Skeletal muscle tissue (tissue), 4 donors: ENCODE measurements around the gene FAM163A. TPM values are rescaled to one million over a fixed set of nuclear protein-coding genes. Genes with fewer than 3 reads are reported as not detected.

Experiments
- H3K27ac ChIP-seq: one replicate; pipeline ENCODE4 v1.7.0; 2013; ENCODE audit warnings: mild to moderate bottlenecking, low read depth, low read length, inconsistent platforms
- H3K27me3 ChIP-seq, 3 donors: one replicate each; pipeline ENCODE4 v1.7.0; 2013; ENCODE audit warnings: low read length in 3 of 3; ENCODE audit not compliant: control insufficient read depth in 3 of 3, insufficient read depth in 3 of 3
- H3K36me3 ChIP-seq, 3 donors: one replicate each; pipeline ENCODE4 v1.7.0; 2013; ENCODE audit warnings: low read length in 3 of 3; ENCODE audit not compliant: control insufficient read depth in 3 of 3, insufficient read depth in 3 of 3
- H3K4me1 ChIP-seq, 3 donors: one replicate each; pipeline ENCODE4 v1.7.0; 2013; ENCODE audit warnings: low read length in 3 of 3, mild to moderate bottlenecking in 3 of 3; ENCODE audit not compliant: control insufficient read depth in 3 of 3, insufficient read depth in 3 of 3
- H3K4me3 ChIP-seq, 3 donors: one replicate each; pipeline ENCODE4 v1.7.0; 2013; ENCODE audit warnings: low read length in 3 of 3
- H3K9ac ChIP-seq, 3 donors: one replicate each; pipeline ENCODE4 v1.7.0; 2013; ENCODE audit warnings: low read length in 3 of 3, mild to moderate bottlenecking in 3 of 3, moderate library complexity in 2 of 3, low read depth in 1 of 3
- H3K9me3 ChIP-seq, 3 donors: one replicate each; pipeline ENCODE4 v1.7.0; 2013; ENCODE audit warnings: low read length in 3 of 3; ENCODE audit not compliant: control insufficient read depth in 3 of 3
- total RNA-seq: library from RNA; depleted of rRNA; stranded (reverse); fragments of >200 nt; gene quantifications from one replicate; pipeline ENCODE4 v1.2.3, GENCODE V29; 2014
- donor health status: Osteomylitis.

Gene FAM163A
- total RNA-seq, 1 donor from 2014 or later: under 0.01 TPM

DNA sequence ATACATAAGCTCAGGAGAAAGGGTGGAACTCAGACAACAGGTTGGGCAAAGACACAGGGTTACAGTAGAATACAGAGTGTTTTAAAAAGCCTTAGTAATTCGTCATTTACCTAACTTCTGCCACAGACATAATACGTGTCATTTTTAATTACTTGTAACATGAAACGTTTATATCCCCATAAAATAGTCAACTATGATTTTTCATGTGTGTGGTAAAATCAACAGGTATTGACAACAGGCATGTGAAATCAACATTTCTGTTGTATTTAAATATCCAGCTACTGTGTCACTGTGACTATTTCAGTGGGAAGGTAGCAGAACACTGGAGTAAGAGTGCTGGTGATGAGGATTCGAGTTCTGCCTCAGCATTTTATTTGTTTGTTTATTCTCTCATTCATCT is 5.7 kb downstream of the FAM163A start:
- H3K9ac ChIP-seq: no peak overlapping the region
- no peak overlapping the region for H3K27ac ChIP-seq
- peaks cover 22 to 30% (median 25%) of the 10 kb centered on the region in 3 donors for H3K27me3 ChIP-seq
- peaks cover 0 to 2% (median 0%) of the 10 kb centered on the region in 3 donors for H3K4me1 ChIP-seq
- no peak overlapping the region for H3K4me3 ChIP-seq
- peaks cover 0 to 4% (median 0%) of the 10 kb centered on the region in 3 donors for H3K9me3 ChIP-seq
- H3K36me3 ChIP-seq: no peaks in the 10 kb centered on the region

DNA sequence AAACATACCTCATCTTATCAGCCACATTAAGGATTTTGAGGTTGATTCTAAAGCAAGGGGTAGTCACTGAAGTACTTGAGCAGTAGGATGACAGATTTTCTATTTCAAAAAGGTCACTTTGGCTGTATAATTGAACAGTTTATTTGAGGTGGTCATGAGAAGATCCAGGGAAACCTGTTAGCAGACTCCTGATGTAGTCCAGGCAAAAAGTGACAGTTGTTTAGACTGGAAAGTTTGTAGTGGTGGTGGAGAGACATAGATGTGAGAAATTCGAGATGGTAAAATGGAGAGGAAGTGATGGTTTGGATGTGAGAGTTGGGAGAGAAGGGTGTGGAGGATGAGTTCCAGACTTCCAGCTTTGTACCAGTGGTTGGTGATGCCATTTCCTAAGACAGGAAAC is 7.5 kb downstream of the FAM163A start:
- Histone ChIP-seq H3K27ac (no peak overlapping the region), H3K36me3 (no peaks in the 10 kb centered on the region), H3K9ac (no peak overlapping the region), H3K9me3 (peaks cover 0 to 4% (median 0%) of the 10 kb centered on the region in 3 donors), H3K4me1 (no peaks in the 10 kb centered on the region), H3K27me3 (peaks cover 4 to 12% (median 7%) of the 10 kb centered on the region in 3 donors), H3K4me3 (no peak overlapping the region)

DNA sequence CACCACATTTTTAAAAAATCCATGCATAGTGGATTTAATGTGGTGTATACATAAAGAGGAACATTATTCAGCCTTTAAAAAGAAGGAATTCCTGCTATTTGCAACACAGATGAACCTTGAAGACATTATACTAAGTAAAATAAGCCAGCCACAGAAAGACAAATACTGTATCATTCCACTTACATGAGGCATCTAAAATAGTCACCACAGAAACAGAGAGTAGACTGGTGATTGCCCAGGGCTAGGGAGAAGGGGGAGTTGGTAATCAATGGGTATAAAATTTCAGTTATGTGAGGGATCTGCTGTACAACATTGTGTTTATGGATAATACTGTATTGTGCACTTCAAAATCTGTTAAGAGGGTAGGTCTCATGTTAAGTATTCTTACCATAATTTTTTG is 10.0 kb downstream of the FAM163A start:
- H3K36me3 ChIP-seq: no peaks in the 10 kb centered on the region
- peaks cover 0 to 5% (median 0%) of the 10 kb centered on the region in 3 donors for H3K27me3 ChIP-seq
- no peak overlapping the region for H3K27ac ChIP-seq
- H3K4me1 ChIP-seq: no peaks in the 10 kb centered on the region
- H3K9ac ChIP-seq: no peak overlapping the region
- peaks cover 0 to 4% (median 2%) of the 10 kb centered on the region in 3 donors for H3K9me3 ChIP-seq
- no peak overlapping the region for H3K4me3 ChIP-seq

DNA sequence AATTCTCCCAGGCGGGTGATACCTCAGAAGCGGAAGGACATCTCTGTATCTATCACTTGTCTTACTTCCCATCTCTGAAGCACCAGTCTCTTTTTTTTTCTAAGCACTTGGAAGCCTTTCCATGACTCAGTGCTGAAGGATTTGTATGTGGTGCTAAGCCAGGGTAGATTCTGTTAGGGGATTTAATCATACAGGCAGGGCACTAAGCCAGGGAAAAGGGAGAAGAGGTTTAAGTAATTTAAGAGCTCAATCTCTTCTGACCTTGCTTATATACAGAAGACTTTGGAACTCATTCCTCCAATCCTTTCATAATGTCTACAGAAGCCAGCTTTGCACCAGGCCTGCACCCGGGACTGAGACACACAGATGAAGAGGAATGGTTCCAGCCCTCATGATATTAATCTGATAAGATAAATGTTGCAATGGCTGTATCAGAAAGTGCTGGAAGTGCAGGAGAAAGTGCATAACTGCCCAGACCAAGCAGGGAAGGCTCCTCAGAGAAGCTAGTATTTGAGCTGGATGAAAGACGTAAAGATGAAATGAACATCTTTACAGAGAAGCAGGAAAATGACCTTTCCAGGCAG is 11.0 kb downstream of the FAM163A start:
- Histone ChIP-seq H3K27me3 (peaks cover 0 to 3% (median 0%) of the 10 kb centered on the region in 3 donors), H3K27ac (no peak overlapping the region), H3K9me3 (peaks cover 0 to 4% (median 2%) of the 10 kb centered on the region in 3 donors), H3K4me3 (no peak overlapping the region), H3K9ac (no peak overlapping the region), H3K4me1 (no peaks in the 10 kb centered on the region), H3K36me3 (no peaks in the 10 kb centered on the region)

DNA sequence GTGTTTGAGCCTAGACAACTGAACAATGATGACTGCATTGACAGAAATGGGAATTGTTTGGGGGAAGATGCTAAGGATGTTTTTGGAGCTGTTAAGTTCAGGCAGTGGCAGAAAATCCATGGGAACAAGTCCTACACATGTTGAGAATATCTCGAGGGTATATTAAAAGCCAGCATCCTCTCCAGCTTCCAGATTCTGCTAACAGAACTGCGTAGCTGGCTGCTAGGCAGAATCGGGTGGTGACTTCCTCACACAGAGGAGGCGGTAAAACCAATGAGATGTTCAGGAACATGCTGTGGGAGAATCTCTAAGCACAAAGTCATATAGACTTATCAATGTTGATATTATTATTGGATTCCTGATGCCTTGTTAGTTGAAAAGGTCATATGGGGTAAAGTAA is 14.8 kb downstream of the FAM163A start:
- Histone ChIP-seq H3K4me1 (no peaks in the 10 kb centered on the region), H3K9ac (no peak overlapping the region), H3K27ac (no peak overlapping the region), H3K27me3 (peaks cover 0 to 3% (median 0%) of the 10 kb centered on the region in 3 donors), H3K36me3 (no peaks in the 10 kb centered on the region), H3K4me3 (no peak overlapping the region), H3K9me3 (peaks cover 0 to 2% (median 0%) of the 10 kb centered on the region in 3 donors)

DNA sequence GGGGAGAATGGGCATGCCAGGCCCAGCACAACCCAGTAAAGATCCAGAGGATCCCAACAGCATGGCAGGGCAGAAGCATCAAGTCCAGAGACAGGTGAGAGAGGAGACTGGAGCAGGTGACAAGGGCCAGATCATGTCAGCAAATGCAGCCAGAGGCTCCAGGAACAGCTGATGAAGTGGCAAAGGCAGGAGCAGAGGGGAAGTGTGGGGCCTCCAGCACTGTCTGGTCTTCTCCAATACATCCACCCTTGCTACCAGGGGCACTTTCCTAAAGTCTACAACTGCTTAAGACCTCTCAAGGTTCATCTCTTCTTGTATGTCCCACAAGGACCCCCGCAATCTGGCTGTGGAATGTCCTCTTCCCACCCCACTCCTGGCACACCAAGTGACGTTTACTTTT is 17.4 kb downstream of the FAM163A start:
- H3K27me3 ChIP-seq: peaks cover 0 to 3% (median 0%) of the 10 kb centered on the region in 3 donors
- H3K4me3 ChIP-seq: no peak overlapping the region
- H3K9me3 ChIP-seq: peaks cover 0 to 2% (median 0%) of the 10 kb centered on the region in 3 donors
- H3K9ac ChIP-seq: no peak overlapping the region
- H3K36me3 ChIP-seq: no peaks in the 10 kb centered on the region
- no peaks in the 10 kb centered on the region for H3K4me1 ChIP-seq
- no peak overlapping the region for H3K27ac ChIP-seq

DNA sequence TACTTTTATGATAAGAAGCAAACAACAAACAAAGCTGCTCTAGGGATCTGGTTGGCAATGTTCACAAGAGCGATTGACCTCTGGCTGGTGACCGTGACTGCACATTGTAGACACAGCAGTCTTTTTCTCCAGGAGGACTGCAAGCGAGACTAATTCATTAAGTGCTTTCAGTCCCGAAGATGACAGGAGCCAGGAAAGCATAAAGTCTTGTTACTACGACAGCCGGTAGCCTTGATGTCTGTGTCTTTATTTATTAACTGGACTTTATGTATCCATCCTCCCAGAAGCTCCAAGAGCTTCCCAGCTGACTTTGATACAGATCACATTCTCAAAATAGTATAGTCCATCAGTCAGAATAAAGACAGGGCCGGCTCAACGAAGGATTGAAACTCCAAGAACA is 18.2 kb downstream of the FAM163A start:
- H3K27me3 ChIP-seq: peaks cover 0 to 3% (median 0%) of the 10 kb centered on the region in 3 donors
- H3K9me3 ChIP-seq: no peaks in the 10 kb centered on the region
- H3K9ac ChIP-seq: no peak overlapping the region
- no peaks in the 10 kb centered on the region for H3K36me3 ChIP-seq
- no peaks in the 10 kb centered on the region for H3K4me1 ChIP-seq
- no peak overlapping the region for H3K27ac ChIP-seq
- no peak overlapping the region for H3K4me3 ChIP-seq

DNA sequence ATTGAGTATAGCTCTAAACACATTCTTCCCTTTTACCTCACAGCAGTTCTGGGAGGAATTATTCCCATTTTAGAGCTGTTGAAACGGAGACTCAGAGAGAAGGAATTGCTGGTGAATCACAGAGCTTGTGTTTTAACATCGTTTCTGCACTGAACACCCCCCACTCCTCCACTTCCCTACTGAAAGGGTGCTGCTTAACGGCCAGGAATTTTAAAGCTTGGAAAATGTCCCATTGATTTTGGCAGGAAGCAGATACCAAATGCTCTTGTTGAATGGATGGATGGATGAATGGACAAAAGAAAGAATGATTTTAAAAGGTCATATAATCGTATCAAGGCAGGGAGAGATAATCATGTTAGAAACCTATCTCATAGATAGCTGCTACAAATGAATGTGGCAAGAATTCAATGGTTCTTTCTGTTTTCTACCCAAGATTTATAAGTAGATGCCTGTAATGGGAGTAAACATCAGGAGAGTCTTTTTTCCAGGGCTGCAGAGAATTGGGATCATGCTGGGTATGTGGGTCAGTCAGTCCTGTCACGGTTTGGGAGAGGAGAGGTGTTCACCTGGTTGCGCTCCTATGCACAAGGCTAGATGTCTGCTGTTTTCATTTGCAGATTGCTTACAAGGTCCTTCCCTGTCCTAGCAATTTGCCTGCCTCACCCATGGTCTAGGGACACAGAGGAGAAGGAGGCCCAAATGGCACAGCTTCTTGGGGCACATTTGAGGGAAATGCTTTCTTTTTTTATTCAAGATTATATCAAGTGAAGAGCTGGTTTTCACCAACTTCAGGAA is 19.0 kb downstream of the FAM163A start:
- Histone ChIP-seq H3K4me3 (no peak overlapping the region), H3K36me3 (no peaks in the 10 kb centered on the region), H3K4me1 (no peaks in the 10 kb centered on the region), H3K9me3 (no peaks in the 10 kb centered on the region), H3K27ac (no peak overlapping the region), H3K27me3 (peaks cover 0 to 3% (median 0%) of the 10 kb centered on the region in 3 donors), H3K9ac (no peak overlapping the region)

DNA sequence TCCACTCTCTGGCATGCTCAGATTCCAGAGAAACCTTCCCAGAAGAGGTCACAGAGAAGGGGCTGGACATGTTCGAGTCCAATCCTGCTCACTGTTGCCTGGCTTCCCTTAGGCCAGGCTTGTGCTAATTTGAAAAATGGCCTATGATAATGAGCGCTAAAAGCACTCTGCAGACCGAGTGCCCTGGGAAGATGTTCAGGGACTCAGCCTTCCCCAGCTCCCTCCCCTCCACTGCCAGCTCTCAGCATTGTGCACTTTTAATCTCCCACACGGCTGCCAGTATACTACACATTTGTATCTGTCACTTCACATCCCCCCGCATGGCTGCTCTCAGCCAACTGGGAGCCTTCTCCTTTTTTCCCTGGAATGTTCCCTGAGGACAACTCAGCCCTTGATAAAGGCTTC is 24.1 kb downstream of the FAM163A start:
- H3K4me3 ChIP-seq: no peak overlapping the region
- no peak overlapping the region for H3K9ac ChIP-seq
- peaks cover 0 to 2% (median 0%) of the 10 kb centered on the region in 3 donors for H3K9me3 ChIP-seq
- H3K27ac ChIP-seq: no peak overlapping the region
- no peaks in the 10 kb centered on the region for H3K36me3 ChIP-seq
- H3K4me1 ChIP-seq: no peaks in the 10 kb centered on the region
- peaks cover 0 to 2% (median 0%) of the 10 kb centered on the region in 3 donors for H3K27me3 ChIP-seq

DNA sequence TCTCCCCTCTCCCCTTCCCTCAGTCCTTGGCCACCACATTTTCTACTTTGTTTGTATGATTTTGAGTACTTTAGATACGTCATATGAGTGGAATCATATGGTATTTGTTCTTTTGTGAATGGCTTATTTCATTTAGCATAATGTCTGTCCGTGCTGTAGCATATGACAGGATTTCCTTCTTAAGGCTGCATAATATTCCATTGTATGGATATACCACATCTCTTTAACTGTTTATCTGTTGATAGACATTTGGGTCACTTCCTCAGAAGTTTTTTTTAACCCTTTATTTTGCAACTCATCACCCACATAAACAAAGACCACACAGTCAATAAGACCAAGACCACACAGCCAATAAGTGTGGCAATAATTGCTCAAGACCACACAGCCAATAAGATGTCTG is 24.9 kb downstream of the FAM163A start:
- Histone ChIP-seq H3K9ac (no peak overlapping the region), H3K27ac (no peak overlapping the region)

More for the DNA sequence above, 24.9 kb downstream of the FAM163A start:
- no peaks in the 10 kb centered on the region for H3K4me1 ChIP-seq
- H3K36me3 ChIP-seq: no peaks in the 10 kb centered on the region
- peaks cover 0 to 2% (median 0%) of the 10 kb centered on the region in 3 donors for H3K9me3 ChIP-seq
- H3K4me3 ChIP-seq: no peak overlapping the region
- H3K27me3 ChIP-seq: peaks cover 0 to 2% (median 0%) of the 10 kb centered on the region in 3 donors
